Upper lobe of right lung (tissue), 1 donor: ENCODE measurements around the gene CLIC5. TPM values are rescaled to one million over a fixed set of nuclear protein-coding genes. Genes with fewer than 3 reads are reported as not detected.

Experiments
- ATAC-seq: fragments of 200-7000 bp; cut with Tn5 transposase; one replicate; pipeline ENCODE4 v1.9.1; 2020; ENCODE audit warnings: mild to moderate bottlenecking, moderate library complexity
- DNase-seq: peaks from one replicate; pipeline ENCODE4 v3.0.0-alpha.2; 2020
- H3K27ac ChIP-seq: fragments of 200-600 bp; one replicate; pipeline ENCODE4 v1.8.0; 2022
- H3K27me3 ChIP-seq: fragments of 200-600 bp; one replicate; pipeline ENCODE4 v1.8.0; 2022; ENCODE audit warnings: mild to moderate bottlenecking
- H3K36me3 ChIP-seq: fragments of 200-600 bp; one replicate; pipeline ENCODE4 v1.8.0; 2022
- H3K4me1 ChIP-seq: fragments of 200-600 bp; one replicate; pipeline ENCODE4 v1.8.0; 2022
- H3K4me3 ChIP-seq: fragments of 200-600 bp; one replicate; pipeline ENCODE4 v1.8.0; 2022; ENCODE audit warnings: mild to moderate bottlenecking
- H3K9me3 ChIP-seq: fragments of 200-600 bp; one replicate; pipeline ENCODE4 v1.8.0; 2022
- CTCF ChIP-seq: fragments of 200-600 bp; IDR thresholded peaks from one replicate; pipeline ENCODE4 v1.8.0; 2022; ENCODE audit warnings: antibody characterized with exemption
- intact Hi-C: fragments of 100-400 bp; cut with DNase I; formaldehyde crosslinking; loops from one replicate; pipeline ENCODE4 v1.11.0; 2022
- total RNA-seq: library from RNA; stranded (reverse); fragmentation: NEBNext Ultra II Directional; extraction: Animal tissue kit (Norgen Biotek cat#: 25700); gene quantifications from one replicate; pipeline ENCODE4 v1.2.1, GENCODE V29; 2021
- donor health status: DM: no; HTN: yes; CAD: no; lungs with severe emphysema.

CLIC5 gene
- total RNA-seq, 1 donor from 2014 or later, result 131 TPM

DNA sequence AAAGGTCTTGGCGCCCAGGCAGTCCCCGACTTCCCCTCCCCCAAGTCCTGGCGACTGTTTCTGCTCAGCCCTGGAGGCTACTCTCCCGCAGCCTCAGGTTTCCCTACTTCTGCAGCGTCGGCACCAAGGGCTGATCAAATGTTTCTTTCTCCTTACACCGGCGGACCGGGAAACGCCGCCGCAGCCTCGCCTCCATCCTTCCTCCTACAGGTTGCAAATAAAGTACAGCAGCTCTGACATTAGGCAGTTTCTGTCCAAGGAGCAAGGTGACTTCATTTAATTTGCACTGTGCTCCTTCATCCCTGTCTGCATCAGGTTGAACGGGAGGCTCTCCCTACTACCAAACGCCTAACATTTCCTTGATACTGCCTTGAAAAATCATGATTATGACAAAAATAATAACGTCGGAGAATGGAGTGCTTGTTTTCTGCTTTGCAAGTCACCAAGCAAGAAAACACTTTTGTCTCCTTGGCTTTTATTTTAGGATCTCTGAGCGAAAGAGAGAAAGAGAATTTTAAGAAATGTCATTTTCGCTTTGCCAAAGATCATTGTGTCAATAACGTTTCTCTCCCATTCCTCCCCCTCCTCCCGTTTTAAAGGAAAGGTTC lies 1.0 kb downstream of the CLIC5 start:
- H3K4me1 ChIP-seq, result peaks cover 21% of the 10 kb centered on the region
- peak overlapping the region; percentile 62 for H3K4me3 ChIP-seq
- DNase-seq (no peak), ATAC-seq (peak; percentile 58)
- no peaks in the 10 kb centered on the region for H3K36me3 ChIP-seq
- peak overlapping the region; percentile 81 for H3K27ac ChIP-seq
- H3K9me3 ChIP-seq, result no peaks in the 10 kb centered on the region
- TF ChIP-seq CTCF, result no peak
- intact Hi-C loops, result no loop called here
- H3K27me3 ChIP-seq, result peaks cover 11% of the 10 kb centered on the region

GRCh38 chr6:46014046-46014445 lies 1.6 kb downstream of the CLIC5 start:
- ATAC-seq, result no peak
- Histone ChIP-seq H3K4me1 (peaks cover 21% of the 10 kb centered on the region), H3K27me3 (peaks cover 11% of the 10 kb centered on the region), H3K4me3 (peak overlapping the region; percentile 62), H3K9me3 (no peaks in the 10 kb centered on the region), H3K27ac (peak overlapping the region; percentile 81), H3K36me3 (no peaks in the 10 kb centered on the region)
- intact Hi-C loops, result no loop called here
- DNase-seq, result no peak
- TF ChIP-seq CTCF, result no peak

DNA sequence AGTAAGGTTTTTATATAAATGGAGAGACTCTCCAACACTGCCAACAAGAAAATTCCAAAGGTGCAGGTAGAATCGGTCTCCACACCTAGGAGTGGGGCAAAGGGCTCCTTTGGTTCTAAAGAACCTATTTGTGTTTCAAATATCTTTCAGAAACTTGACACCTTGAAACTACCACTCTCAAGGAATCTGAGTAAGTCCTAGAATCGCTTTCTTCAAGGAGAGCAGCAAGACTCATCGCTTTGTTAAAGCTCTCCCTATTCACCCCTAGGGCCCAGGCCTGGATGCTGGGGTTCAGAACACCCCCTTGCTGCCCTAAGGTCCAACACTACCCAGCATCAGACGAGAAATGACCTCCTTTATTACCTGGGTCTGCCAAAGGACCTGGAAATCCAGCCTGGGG lies 2.0 kb downstream of the CLIC5 start:
- intact Hi-C loops, result no loop called here
- Histone ChIP-seq H3K4me3 (peak overlapping the region; percentile 62), H3K27ac (peak overlapping the region; percentile 2)

DNA sequence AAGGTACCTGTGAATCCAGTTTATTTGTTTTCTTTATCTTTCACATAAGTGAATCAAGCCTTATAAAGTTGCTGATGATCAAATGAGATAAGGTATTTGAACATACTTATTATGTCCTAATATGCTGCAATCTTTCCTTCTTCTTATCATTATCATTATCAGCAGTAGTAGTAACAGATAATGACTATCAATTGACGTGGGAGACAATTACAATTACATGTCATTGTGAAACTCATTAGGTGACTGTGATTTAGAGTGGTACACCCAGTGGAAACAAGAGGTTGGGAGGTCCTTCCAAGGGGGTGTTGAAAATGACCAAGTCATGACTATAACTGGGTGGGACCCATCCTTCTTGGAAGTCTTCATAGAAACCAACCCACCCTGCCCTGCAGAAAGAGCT lies 2.8 kb downstream of the CLIC5 start:
- intact Hi-C loops, result no loop called here
- DNase-seq (no peak), ATAC-seq (no peak)
- no peak overlapping the region for H3K27ac ChIP-seq
- peaks cover 11% of the 10 kb centered on the region for H3K27me3 ChIP-seq
- H3K4me3 ChIP-seq, result no peak overlapping the region
- H3K36me3 ChIP-seq, result no peaks in the 10 kb centered on the region
- no peak for TF ChIP-seq CTCF
- H3K9me3 ChIP-seq, result no peaks in the 10 kb centered on the region
- peaks cover 21% of the 10 kb centered on the region for H3K4me1 ChIP-seq

More for the DNA sequence above, 2.0 kb downstream of the CLIC5 start:
- ATAC-seq, result no peak
- Histone ChIP-seq H3K9me3 (no peaks in the 10 kb centered on the region), H3K27me3 (peaks cover 11% of the 10 kb centered on the region), H3K4me1 (peaks cover 21% of the 10 kb centered on the region), H3K36me3 (no peaks in the 10 kb centered on the region)
- DNase-seq, result no peak
- TF ChIP-seq CTCF, result no peak

GRCh38 chr6:46011188-46012085 lies 4.2 kb downstream of the CLIC5 start:
- peaks cover 4% of the 10 kb centered on the region for H3K27me3 ChIP-seq
- H3K36me3 ChIP-seq, result no peaks in the 10 kb centered on the region
- H3K4me1 ChIP-seq, result peaks cover 21% of the 10 kb centered on the region
- DNase-seq (no peak), ATAC-seq (peak; percentile 5)
- no peak for TF ChIP-seq CTCF
- intact Hi-C loops, result no loop called here
- H3K4me3 ChIP-seq, result peak overlapping the region; percentile 2
- no peaks in the 10 kb centered on the region for H3K9me3 ChIP-seq
- peak overlapping the region; percentile 24 for H3K27ac ChIP-seq
